ENCODE measurements around the gene KLHL26. TPM values are rescaled to one million over a fixed set of nuclear protein-coding genes. Genes with fewer than 3 reads are reported as not detected.

KLHL26 gene
- total and polyA plus RNA-seq, 2 of the 13 experiments (the other 11 are each of a cell fraction or from before 2014, with no cell fraction given): 1.5 to 1.7 TPM

DNA sequence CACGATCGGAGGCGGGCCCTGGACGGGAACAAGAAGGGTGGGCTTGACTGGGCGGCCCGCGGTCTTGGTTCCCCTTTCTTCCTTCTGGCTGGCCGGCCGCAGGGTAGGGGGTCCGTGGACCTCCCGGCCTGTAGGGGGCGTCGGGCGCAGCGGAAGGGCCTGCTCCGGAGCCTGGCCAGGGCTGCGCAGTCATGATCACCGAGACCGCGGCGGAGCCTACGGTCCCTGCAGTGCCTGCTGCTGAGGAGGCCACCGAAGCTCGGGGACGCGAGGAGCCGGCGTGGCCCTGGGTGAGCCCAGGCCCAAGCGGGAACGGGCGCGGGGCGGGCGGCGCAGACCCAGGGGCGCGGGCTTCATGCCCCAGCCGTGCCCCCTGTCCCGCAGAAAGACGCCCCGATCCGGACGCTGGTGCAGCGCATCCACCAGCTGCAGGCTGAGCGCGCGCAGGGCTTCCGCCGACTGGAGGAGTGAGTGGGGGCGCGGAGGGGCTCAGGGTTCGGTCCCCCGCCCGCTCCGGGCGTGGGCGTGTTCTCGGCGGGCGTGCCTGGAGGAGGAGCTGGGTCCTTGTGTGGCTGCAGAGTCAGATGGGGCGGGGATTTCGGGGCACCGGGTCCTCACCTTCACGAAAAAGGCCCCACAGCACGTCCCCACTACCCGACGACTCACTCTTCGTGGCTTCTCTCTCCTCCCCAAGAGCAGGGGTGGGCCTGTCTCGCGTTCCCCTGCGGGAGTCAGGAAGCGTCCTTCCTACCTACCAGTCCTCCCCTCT lies 48.0 kb upstream of the KLHL26 start, which contains the start of gene REX1BD (continued):
- TF ChIP-seq, protein P1, sequence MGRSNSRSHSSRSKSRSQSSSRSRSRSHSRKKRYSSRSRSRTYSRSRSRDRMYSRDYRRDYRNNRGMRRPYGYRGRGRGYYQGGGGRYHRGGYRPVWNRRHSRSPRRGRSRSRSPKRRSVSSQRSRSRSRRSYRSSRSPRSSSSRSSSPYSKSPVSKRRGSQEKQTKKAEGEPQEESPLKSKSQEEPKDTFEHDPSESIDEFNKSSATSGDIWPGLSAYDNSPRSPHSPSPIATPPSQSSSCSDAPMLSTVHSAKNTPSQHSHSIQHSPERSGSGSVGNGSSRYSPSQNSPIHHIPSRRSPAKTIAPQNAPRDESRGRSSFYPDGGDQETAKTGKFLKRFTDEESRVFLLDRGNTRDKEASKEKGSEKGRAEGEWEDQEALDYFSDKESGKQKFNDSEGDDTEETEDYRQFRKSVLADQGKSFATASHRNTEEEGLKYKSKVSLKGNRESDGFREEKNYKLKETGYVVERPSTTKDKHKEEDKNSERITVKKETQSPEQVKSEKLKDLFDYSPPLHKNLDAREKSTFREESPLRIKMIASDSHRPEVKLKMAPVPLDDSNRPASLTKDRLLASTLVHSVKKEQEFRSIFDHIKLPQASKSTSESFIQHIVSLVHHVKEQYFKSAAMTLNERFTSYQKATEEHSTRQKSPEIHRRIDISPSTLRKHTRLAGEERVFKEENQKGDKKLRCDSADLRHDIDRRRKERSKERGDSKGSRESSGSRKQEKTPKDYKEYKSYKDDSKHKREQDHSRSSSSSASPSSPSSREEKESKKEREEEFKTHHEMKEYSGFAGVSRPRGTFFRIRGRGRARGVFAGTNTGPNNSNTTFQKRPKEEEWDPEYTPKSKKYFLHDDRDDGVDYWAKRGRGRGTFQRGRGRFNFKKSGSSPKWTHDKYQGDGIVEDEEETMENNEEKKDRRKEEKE (IDR thresholded peaks at IDR 0.05): no peak
- TF ChIP-seq, protein P2, sequence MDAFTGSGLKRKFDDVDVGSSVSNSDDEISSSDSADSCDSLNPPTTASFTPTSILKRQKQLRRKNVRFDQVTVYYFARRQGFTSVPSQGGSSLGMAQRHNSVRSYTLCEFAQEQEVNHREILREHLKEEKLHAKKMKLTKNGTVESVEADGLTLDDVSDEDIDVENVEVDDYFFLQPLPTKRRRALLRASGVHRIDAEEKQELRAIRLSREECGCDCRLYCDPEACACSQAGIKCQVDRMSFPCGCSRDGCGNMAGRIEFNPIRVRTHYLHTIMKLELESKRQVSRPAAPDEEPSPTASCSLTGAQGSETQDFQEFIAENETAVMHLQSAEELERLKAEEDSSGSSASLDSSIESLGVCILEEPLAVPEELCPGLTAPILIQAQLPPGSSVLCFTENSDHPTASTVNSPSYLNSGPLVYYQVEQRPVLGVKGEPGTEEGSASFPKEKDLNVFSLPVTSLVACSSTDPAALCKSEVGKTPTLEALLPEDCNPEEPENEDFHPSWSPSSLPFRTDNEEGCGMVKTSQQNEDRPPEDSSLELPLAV (CRISPR knock-in tag; conservative IDR thresholded peaks at IDR 0.05; ENCODE audit: low read depth): no peak
- TF ChIP-seq KDM1A (CRISPR knock-in tag; IDR thresholded peaks at IDR 0.05): peak; percentile 81
- peak; percentile 78 for TF ChIP-seq ZNF501 (CRISPR knock-in tag; IDR thresholded peaks at IDR 0.05)
- TF ChIP-seq ZNF570 (CRISPR knock-in tag; IDR thresholded peaks at IDR 0.05; ENCODE audit: borderline replicate concordance): no peak
- TF ChIP-seq KDM5A (IDR thresholded peaks at IDR 0.05; ENCODE audit: borderline replicate concordance, low read length): peak; percentile 50; the same call in 1 of the 2 replicates
- no peak for TF ChIP-seq MBD4 (IDR thresholded peaks at IDR 0.05; ENCODE audit: borderline replicate concordance, low read length)
- TF ChIP-seq TBX2 (CRISPR knock-in tag; IDR thresholded peaks at IDR 0.05; ENCODE audit: borderline replicate concordance): peak; percentile 78
- TF ChIP-seq, protein P3, sequence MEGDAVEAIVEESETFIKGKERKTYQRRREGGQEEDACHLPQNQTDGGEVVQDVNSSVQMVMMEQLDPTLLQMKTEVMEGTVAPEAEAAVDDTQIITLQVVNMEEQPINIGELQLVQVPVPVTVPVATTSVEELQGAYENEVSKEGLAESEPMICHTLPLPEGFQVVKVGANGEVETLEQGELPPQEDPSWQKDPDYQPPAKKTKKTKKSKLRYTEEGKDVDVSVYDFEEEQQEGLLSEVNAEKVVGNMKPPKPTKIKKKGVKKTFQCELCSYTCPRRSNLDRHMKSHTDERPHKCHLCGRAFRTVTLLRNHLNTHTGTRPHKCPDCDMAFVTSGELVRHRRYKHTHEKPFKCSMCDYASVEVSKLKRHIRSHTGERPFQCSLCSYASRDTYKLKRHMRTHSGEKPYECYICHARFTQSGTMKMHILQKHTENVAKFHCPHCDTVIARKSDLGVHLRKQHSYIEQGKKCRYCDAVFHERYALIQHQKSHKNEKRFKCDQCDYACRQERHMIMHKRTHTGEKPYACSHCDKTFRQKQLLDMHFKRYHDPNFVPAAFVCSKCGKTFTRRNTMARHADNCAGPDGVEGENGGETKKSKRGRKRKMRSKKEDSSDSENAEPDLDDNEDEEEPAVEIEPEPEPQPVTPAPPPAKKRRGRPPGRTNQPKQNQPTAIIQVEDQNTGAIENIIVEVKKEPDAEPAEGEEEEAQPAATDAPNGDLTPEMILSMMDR (CRISPR knock-in tag; IDR thresholded peaks at IDR 0.05): peak; percentile 97
- peak; percentile 86; the same call in 1 of the 2 replicates for TF ChIP-seq CBFB (CRISPR knock-in tag; IDR thresholded peaks at IDR 0.05)
- TF ChIP-seq, protein P4, sequence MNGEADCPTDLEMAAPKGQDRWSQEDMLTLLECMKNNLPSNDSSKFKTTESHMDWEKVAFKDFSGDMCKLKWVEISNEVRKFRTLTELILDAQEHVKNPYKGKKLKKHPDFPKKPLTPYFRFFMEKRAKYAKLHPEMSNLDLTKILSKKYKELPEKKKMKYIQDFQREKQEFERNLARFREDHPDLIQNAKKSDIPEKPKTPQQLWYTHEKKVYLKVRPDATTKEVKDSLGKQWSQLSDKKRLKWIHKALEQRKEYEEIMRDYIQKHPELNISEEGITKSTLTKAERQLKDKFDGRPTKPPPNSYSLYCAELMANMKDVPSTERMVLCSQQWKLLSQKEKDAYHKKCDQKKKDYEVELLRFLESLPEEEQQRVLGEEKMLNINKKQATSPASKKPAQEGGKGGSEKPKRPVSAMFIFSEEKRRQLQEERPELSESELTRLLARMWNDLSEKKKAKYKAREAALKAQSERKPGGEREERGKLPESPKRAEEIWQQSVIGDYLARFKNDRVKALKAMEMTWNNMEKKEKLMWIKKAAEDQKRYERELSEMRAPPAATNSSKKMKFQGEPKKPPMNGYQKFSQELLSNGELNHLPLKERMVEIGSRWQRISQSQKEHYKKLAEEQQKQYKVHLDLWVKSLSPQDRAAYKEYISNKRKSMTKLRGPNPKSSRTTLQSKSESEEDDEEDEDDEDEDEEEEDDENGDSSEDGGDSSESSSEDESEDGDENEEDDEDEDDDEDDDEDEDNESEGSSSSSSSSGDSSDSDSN (CRISPR knock-in tag; IDR thresholded peaks at IDR 0.05): peak; percentile 78
- TF ChIP-seq ZSCAN20 (CRISPR knock-in tag; IDR thresholded peaks at IDR 0.05; ENCODE audit: borderline replicate concordance): peak; percentile 59; the same call in 1 of the 2 replicates
- TF ChIP-seq TCF12 (IDR thresholded peaks at IDR 0.05): no peak
- 0 out of 2 replicates have a peak, but pooled peaks have one; percentile 35 for TF ChIP-seq TCF12 (CRISPR knock-in tag; IDR thresholded peaks at IDR 0.05)
- no peak for TF ChIP-seq ZNF720 (CRISPR knock-in tag; IDR thresholded peaks at IDR 0.05)
- TF ChIP-seq DMAP1 (CRISPR knock-in tag; IDR thresholded peaks at IDR 0.05): peak; percentile 20; the same call in 1 of the 2 replicates
- no peak for TF ChIP-seq IKZF1 (IDR thresholded peaks at IDR 0.05)
- TF ChIP-seq ZNF619 (CRISPR knock-in tag; IDR thresholded peaks at IDR 0.05): no peak
- TF ChIP-seq LCORL (IDR thresholded peaks at IDR 0.05): no peak
- peak; percentile 37 for TF ChIP-seq LCORL (CRISPR knock-in tag; IDR thresholded peaks at IDR 0.05)
- no peak for TF ChIP-seq MZF1 (CRISPR knock-in tag; IDR thresholded peaks at IDR 0.05; ENCODE audit: borderline replicate concordance)
- TF ChIP-seq MAFF (IDR thresholded peaks at IDR 0.05; ENCODE audit: low read depth, low read length): no peak
